ENCODE results near the gene BRD4. TPM values are rescaled to one million over a fixed set of nuclear protein-coding genes. Genes with fewer than 3 reads are reported as not detected.

The BRD4 gene
- polyA plus RNA-seq, 2 of the 4 experiments (the other 2 are of a cell fraction) = 8.3 to 22.5 TPM

GRCh38 chr19:15282311-15282705 lies 50.0 kb downstream of the BRD4 start (continued):
- TF ChIP-seq HMGXB4 (CRISPR knock-in tag; IDR thresholded peaks at IDR 0.05; ENCODE audit: borderline replicate concordance) = no peak

DNA sequence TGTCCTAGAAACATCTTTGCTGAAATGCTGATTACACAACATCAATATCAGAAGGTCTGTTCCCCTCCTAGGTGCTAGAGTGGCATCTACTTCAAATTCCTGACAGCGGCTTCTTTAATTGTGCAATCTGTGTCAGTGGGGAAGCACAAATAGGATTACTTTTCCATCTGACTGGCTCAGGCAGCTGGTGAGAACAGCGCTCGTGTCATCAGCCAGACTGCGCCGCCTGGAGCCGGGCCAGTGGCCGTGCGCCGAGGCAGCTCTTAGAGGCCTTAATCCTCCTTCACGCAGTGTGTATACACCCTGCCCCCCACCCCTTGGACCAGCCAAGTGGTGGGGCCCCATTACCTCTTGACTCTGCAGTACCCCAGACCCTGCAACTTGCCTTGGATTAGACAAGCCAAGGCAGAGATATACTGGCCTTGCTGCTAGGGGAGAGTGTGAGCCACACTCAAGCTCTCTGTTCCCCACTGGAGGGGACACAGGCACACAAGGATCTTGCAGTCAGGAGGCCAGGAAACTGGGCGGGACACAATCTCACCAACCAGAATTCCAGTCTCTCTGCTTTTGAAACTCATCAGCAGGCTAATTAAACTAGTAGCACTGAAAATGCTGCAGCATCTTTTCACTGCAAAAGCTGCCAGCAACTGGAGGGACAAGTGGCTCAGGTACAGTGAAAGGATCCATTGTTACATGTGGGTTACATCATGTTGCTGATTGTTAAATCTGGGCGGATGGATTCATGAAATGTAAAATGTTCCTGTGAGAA lies 51.2 kb downstream of the BRD4 start:
- POLR2A ChIA-PET = no interaction called here
- CTCF ChIA-PET = no interaction called here
- peak overlapping the region; percentile 75 to 84 for H3K27ac ChIP-seq
- peaks cover 88% of the 10 kb centered on the region for H3K4me1 ChIP-seq
- peak overlapping the region; percentile 64 for H3K4me2 ChIP-seq
- H3K9me3 ChIP-seq = no peaks in the 10 kb centered on the region
- WGBS (ENCODE audit: missing lambda C conversion rate) = 62% methylated on average over 12 of the region's 12 CpGs
- H3K4me3 ChIP-seq = no peak overlapping the region
- DNase-seq (ENCODE audit: low read depth in 1 of 2, low spot score in 1 of 2) (peak in 1 of 2 experiments; percentile 30), FAIRE-seq (no peak), ATAC-seq (peak; percentile 58 to 69)
- no peak for TF ChIP-seq CTCF (IDR thresholded peaks at IDR 0.05)
- no peak for TF ChIP-seq BHLHE40 (IDR thresholded peaks at IDR 0.05; ENCODE audit: low read depth, low read length)
- TF ChIP-seq CEBPB (IDR thresholded peaks at IDR 0.05) = peak; percentile 49 to 59; a peak in 2 of 4 replicates

DNA sequence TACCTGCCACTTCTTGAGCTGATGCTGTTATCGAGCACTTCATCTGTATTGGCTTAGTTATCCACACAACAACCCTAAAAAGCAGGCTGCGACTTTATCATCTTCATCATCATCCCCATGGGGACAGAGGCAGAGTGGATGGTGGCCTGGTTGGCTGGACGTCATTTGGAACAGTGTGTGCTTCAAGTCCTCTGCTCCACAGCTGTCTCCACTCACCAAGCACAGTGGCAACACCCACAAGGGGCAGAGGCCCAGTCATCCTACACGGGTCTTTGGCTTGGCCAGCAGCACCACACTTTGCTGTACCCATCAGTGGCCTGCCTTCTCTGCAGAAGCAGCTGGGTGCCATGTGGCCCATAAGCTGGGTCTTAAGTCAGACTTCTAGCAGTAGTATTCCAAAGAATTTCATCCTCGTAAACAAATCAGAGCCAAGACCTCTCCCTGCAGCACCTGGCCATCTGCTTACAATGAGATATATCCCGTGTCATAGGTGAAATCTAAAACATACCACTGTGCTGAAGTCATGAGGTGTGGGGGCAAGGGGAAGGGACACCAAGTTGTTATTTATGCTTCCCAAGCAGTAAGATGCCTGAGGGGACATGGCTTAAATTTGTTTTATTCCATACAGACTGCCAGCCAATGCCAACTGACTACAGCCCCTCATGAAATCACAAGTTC lies 52.2 kb downstream of the BRD4 start:
- no peak for ATAC-seq
- WGBS (ENCODE audit: missing lambda C conversion rate) = 75% methylated on average over 5 of the region's 6 CpGs
- TF ChIP-seq KDM5A (IDR thresholded peaks at IDR 0.05) (no peak), HEYL (CRISPR knock-in tag; IDR thresholded peaks at IDR 0.05) (no peak), KDM1A (IDR thresholded peaks at IDR 0.05; ENCODE audit: low read depth) (no peak), FOSB (CRISPR knock-in tag; IDR thresholded peaks at IDR 0.05) (no peak), HMGXB4 (CRISPR knock-in tag; IDR thresholded peaks at IDR 0.05; ENCODE audit: borderline replicate concordance) (no peak), SREBF2 (IDR thresholded peaks at IDR 0.05) (no peak), ZNF302 (CRISPR knock-in tag; IDR thresholded peaks at IDR 0.05) (no peak)
- POLR2A ChIA-PET = no interaction called here
- H3K9me3 ChIP-seq = no peaks in the 10 kb centered on the region
- peaks cover 80% of the 10 kb centered on the region for H3K4me1 ChIP-seq
- H3K4me3 ChIP-seq = no peak overlapping the region
- DNase-seq (ENCODE audit: low read depth in 1 of 2, low spot score in 1 of 2) = no peak
- no peak for FAIRE-seq
- CTCF ChIA-PET = interaction anchor here (0.8 to 1.6 kb wide), 2 partner anchors 18 to 31 kb away, joined by 3 to 5 read pairs; no protein-coding TSS in a partner anchor
- peak overlapping the region; percentile 75 to 84; a peak in 5 of 6 replicates for H3K27ac ChIP-seq
- H3K4me2 ChIP-seq = peak overlapping the region; percentile 64; the same call in 2 of the 3 replicates

DNA sequence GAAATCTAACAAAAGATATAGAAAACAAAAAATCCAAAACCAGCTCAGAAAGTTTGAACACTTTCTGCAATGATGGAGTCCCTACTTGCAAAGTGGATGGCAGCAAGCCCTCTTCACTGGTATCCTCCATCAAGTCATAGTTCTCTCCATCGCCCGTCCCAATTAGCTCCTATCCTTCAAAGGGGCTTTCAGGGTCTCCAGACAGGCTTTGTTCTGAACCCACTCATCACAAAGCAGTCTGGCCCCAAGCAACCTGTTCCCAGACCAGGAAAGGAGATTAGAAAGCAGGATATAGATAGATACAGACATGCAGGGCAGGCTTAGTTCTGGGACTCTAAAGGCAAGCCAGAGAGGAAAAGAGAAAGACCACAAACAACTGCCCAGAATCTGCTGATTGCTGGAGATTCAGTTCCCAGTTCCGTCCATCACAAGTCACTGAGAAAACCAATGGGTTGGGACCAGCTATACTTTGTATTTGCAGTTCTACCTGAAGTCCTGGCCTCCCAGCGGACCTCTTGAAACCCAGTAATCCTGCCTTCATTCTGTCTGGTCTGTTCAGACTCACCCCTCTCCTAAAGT lies 52.9 kb downstream of the BRD4 start:
- Histone ChIP-seq H3K9me3 (no peaks in the 10 kb centered on the region), H3K4me2 (no peak overlapping the region), H3K4me1 (peaks cover 74% of the 10 kb centered on the region), H3K27ac (peak overlapping the region; percentile 25 to 84; a peak in 1 of 6 replicates), H3K4me3 (no peak overlapping the region)
- CTCF ChIA-PET = interaction anchor here (0.8 to 1.6 kb wide), 3 partner anchors 19 to 102 kb away, joined by 3 to 5 read pairs (median 3); no protein-coding TSS in a partner anchor
- ATAC-seq (no peak), DNase-seq (ENCODE audit: low read depth in 1 of 2, low spot score in 1 of 2) (no peak), FAIRE-seq (no peak)
- WGBS (ENCODE audit: missing lambda C conversion rate) = 93% methylated on average over 4 of the region's 4 CpGs
- TF ChIP-seq CHD2 (IDR thresholded peaks at IDR 0.05; ENCODE audit: low read length, partially characterized antibody) (no peak), RNF2 (IDR thresholded peaks at IDR 0.05; ENCODE audit: borderline replicate concordance, low read depth) (no peak), JUN (IDR thresholded peaks at IDR 0.05) (no peak), GATA3 (IDR thresholded peaks at IDR 0.05; ENCODE audit: borderline replicate concordance) (no peak), MAZ (IDR thresholded peaks at IDR 0.05; ENCODE audit: borderline replicate concordance, low read depth, low read length) (no peak), REST (IDR thresholded peaks at IDR 0.05) (no peak)
- POLR2A ChIA-PET = no interaction called here

Measured in A549 (cell line).